A549 treated with CpdA at 1 μM for 4 hours (cell line): Measurements from ENCODE around the gene CYSRT1. TPM values are rescaled to one million over a fixed set of nuclear protein-coding genes. Genes with fewer than 3 reads are reported as not detected.

Experiments used
- total RNA-seq: library from RNA; stranded (reverse); fragments of 200-300 nt; extraction: Qiagen RNA extraction; gene quantifications from 5 replicates; pipeline ENCODE4 v1.2.3, GENCODE V29; 2022; ENCODE audit warnings: low read depth

Gene CYSRT1
- total RNA-seq: 3.3 to 5.0 TPM (median 4.0 TPM) in 5 replicates

GRCh38 chr9:137224830-137225694 lies at the start of gene CYSRT1:
TSS of gene CYSRT1 (plus strand) at chr9:137225174. CDS start at chr9:137225622, 448 bp downstream.

DNA sequence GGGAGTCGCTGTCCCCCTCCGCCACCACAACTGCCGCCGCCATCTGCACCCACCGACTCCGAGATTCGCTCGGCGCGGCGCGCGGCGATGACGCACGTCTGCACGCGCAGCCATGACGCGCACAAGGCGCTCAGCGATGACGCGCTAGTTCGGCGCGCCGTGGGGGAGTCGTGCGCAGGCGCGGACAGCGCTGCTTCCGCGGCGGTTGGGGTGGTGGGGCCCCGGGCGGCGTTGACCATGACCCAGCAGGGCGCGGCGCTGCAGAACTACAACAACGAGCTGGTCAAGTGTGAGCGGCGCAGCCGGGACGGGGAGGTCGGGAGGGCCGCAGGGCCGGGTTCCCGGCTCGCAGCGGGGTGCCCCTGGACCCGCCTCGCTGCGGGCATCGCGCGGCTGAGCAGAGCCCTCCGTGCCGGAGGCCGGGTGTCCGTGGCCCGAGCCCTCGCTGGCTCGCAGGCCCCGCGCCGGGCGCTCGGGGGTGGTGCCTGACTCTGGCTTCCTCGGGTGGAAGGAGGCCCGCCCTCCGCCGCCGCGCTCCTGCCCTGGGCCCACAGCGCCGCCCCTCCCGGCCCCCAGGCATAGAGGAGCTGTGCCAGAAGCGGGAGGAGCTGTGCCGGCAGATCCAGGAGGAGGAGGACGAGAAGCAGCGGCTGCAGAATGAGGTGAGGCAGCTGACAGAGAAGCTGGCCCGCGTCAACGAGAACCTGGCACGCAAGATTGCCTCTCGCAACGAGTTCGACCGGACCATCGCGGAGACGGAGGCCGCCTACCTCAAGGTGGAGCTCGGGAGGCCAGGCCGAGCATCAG lies 36.3 kb upstream of the CYSRT1 start, which contains the start of the genes ANAPC2 and SSNA1:
ANAPC2 (minus strand) TSS at position 71 of the 807 bp plus-strand sequence; CDS start at position 43, 28 bp downstream.
SSNA1 (plus strand) TSS at position 187 of the 807 bp plus-strand sequence; CDS start at position 238, 51 bp downstream.

GRCh38 chr9:137200311-137201204 lies 24.4 kb upstream of the CYSRT1 start, which contains the start of gene TPRN:
TSS of gene TPRN (minus strand) at chr9:137200741. CDS start at chr9:137200711, 30 bp downstream.

GRCh38 chr9:137205126-137206069 lies 19.6 kb upstream of the CYSRT1 start, which contains the start of the genes NDOR1 and TMEM203:
TSS of gene NDOR1 (plus strand) at chr9:137205700. CDS start at chr9:137205778, 78 bp downstream.
TSS of gene TMEM203 (minus strand) at chr9:137205648. CDS start at chr9:137205414, 234 bp downstream.

GRCh38 chr9:137222190-137223077 lies 2.5 kb upstream of the CYSRT1 start, which contains the start of gene RNF208:
TSS of gene RNF208 (minus strand) at chr9:137222240. CDS start at chr9:137221212, 1,028 bp downstream.

DNA sequence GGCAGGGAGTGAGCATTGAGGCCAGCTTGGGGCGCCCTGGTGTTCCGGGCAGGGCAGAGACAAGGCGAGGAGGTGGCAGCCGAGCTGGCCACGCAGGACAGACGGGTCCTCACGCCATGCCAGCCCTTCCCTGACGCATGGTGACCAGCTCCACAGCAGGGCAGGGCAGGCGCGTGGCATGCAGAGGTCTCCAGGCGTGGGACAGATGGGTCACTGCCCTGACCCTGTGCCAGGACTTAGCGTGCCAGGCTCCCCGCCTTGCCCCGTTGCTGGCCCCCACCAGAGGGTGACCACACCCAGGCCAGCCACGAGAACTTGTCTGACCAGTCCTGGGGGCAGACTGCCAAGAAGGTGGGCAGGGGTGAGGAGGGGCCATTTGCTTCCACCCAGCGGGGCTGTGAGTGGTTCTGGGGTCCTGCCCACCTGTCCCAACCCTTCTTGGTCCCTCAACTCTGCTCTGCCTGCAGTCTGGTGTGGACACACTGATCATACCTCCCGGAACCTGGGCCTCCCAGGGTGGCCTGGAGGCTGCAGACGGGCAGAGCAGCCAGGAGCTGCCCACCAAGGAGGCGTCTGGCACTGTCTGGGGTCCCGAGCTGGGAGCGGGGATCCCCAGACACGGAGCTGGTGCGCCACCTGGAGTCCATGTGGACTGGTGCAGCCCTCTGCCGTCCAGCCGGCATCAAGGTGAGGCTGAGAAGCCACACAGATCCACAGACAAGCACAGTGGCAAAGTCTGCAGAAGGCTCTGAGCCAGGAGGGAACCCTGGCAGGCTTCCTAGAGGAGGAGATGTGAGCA lies 2.3 kb downstream of the CYSRT1 start, which contains the start of gene RNF224:
RNF224 (plus strand) TSS at position 449 of the 799 bp plus-strand sequence. CDS start 834 bp downstream, outside the sequence.

DNA sequence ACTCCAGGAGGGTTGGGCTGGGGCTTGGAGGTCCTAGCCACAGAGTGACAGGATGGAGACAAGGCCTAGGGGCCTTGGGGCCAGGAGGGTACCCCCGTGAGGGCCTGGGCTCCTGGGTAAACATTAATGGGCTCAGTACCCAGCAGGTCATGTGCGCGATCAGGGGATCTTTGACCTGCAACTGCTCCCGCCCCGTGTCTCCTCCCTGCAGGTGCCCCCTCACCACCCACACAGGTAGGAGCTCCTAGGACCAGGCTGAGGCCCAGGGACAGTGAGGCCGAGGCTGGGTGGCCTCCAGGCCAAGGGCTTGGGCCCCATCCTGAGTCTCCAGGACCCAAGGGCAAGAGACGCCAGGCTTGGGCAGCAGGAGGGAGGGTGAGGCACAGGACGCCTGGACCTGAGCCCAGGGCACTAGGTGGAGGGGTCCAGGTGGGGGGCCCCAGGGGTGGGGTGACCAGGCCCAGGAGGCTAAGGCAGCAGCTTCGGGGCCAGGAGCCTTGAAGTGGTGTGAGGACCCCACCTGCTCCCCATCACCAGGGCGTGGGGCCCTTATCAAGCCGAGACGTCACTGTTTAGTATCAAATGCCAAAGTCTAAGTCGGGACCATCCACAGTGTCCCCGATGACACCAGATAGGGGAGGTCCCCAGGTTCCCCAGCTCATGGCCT lies 5.9 kb downstream of the CYSRT1 start, which contains the start of gene SLC34A3:
SLC34A3 (plus strand) TSS at position 197 of the 667 bp plus-strand sequence. CDS start 802 bp downstream, outside the sequence.

DNA sequence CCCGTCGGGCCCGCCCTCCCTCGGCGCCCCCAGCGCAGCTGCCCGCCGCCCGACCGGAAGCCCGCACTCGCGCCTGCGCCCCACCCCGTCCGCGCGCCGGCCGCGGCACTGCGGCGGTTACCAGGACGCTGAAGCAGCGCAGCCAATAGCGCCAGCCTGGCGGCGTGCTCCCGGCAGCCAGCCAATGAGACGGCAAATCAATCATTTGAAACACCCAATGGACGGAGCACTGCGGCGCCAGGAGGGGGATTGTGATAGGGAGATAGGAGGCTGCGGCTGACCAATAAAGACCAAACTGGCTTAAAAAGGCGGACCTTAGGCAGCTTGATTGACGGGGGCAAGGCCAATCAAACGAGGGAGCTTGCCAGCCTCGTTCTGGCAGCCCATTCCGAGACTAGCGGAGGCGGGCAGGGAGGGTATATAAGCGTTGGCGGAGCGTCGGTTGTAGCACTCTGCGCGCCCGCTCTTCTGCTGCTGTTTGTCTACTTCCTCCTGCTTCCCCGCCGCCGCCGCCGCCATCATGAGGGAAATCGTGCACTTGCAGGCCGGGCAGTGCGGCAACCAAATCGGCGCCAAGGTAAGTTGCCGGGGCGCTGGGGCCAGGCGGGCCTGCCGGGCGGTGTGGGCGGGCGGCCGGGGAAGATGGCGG lies 16.0 kb downstream of the CYSRT1 start, which contains the start of gene TUBB4B:
TUBB4B (plus strand) TSS at position 447 of the 649 bp plus-strand sequence; CDS start at position 521, 74 bp downstream.

GRCh38 chr9:137251194-137251461 lies 26.2 kb downstream of the CYSRT1 start, which contains the start of gene STPG3:
TSS of gene STPG3 (plus strand) at chr9:137251286. CDS start at chr9:137251287, 1 bp downstream.

GRCh38 chr9:137254624-137255447 lies 29.9 kb downstream of the CYSRT1 start, which contains the start of gene NELFB:
TSS of gene NELFB (plus strand) at chr9:137255327.

Other genes starting within 250 kb of the CYSRT1 start
- gene PTGDS, start 247.7 kb upstream of the CYSRT1 start, total RNA-seq: 0.35 to 0.71 TPM (median 0.39 TPM) in 3 of 5 replicates, not detected in the others
- gene LCNL1, start 242.2 kb upstream of the CYSRT1 start, total RNA-seq: 0.02 TPM in 1 of 5 replicates, not detected in the others
- gene PAXX, start 232.8 kb upstream of the CYSRT1 start, total RNA-seq: 49.2 to 83.7 TPM (median 73.5 TPM) in 5 replicates
- gene CLIC3, start 228.6 kb upstream of the CYSRT1 start, total RNA-seq: 1.7 to 4.0 TPM (median 3.5 TPM) in 5 replicates
- gene ABCA2, start 196.9 kb upstream of the CYSRT1 start, total RNA-seq: 23.2 to 31.7 TPM (median 25.6 TPM) in 5 replicates
- gene FUT7, start 193.1 kb upstream of the CYSRT1 start, total RNA-seq: 0.05 TPM in 2 of 5 replicates, not detected in the others
- gene NPDC1, start 179.0 kb upstream of the CYSRT1 start, total RNA-seq: 36.7 to 87.5 TPM (median 78.6 TPM) in 5 replicates
- 0.72 to 1.2 TPM (median 0.76 TPM) in 5 replicates for gene ENTPD2, start 171.1 kb upstream of the CYSRT1 start, total RNA-seq
- gene SAPCD2, start 154.6 kb upstream of the CYSRT1 start, total RNA-seq: 13.9 to 28.6 TPM (median 24.4 TPM) in 5 replicates
- 9.7 to 15.4 TPM (median 11.3 TPM) in 5 replicates for gene UAP1L1, start 147.7 kb upstream of the CYSRT1 start, total RNA-seq
- gene MAN1B1, start 138.2 kb upstream of the CYSRT1 start, total RNA-seq: 41.0 to 54.7 TPM (median 47.7 TPM) in 5 replicates
- gene DPP7, start 110.4 kb upstream of the CYSRT1 start, total RNA-seq: 71.6 to 131 TPM (median 112 TPM) in 5 replicates
- 0.31 to 1.0 TPM (median 0.38 TPM) in 5 replicates for gene GRIN1, start 86.0 kb upstream of the CYSRT1 start, total RNA-seq
- 0.48 to 2.1 TPM (median 1.3 TPM) in 5 replicates for gene LRRC26, start 55.1 kb upstream of the CYSRT1 start, total RNA-seq
- not detected in 5 replicates for gene TMEM210, start 53.1 kb upstream of the CYSRT1 start, total RNA-seq
- gene ANAPC2, start 36.6 kb upstream of the CYSRT1 start, total RNA-seq: 25.4 to 37.9 TPM (median 36.1 TPM) in 5 replicates
- 88.4 to 157 TPM (median 143 TPM) in 5 replicates for gene SSNA1, start 36.5 kb upstream of the CYSRT1 start, total RNA-seq
- 5.6 to 11.1 TPM (median 10.3 TPM) in 5 replicates for gene TPRN, start 24.4 kb upstream of the CYSRT1 start, total RNA-seq
- gene TMEM203, start 19.5 kb upstream of the CYSRT1 start, total RNA-seq: 32.9 to 47.1 TPM (median 45.3 TPM) in 5 replicates
- 15.2 to 19.1 TPM (median 16.4 TPM) in 5 replicates for gene NDOR1, start 19.5 kb upstream of the CYSRT1 start, total RNA-seq
- gene RNF208, start 2.9 kb upstream of the CYSRT1 start, total RNA-seq: 1.1 to 2.4 TPM (median 1.9 TPM) in 5 replicates
- 0.10 to 0.24 TPM (median 0.20 TPM) in 5 replicates for gene RNF224, start 2.3 kb downstream of the CYSRT1 start, total RNA-seq
- gene SLC34A3, start 5.7 kb downstream of the CYSRT1 start, total RNA-seq: 0.07 to 0.13 TPM (median 0.08 TPM) in 5 replicates
- 595 to 818 TPM (median 736 TPM) in 5 replicates for gene TUBB4B, start 16.1 kb downstream of the CYSRT1 start, total RNA-seq
- not detected in 5 replicates for gene STPG3, start 26.1 kb downstream of the CYSRT1 start, total RNA-seq
- gene NELFB, start 30.2 kb downstream of the CYSRT1 start, total RNA-seq: 42.8 to 63.0 TPM (median 54.8 TPM) in 5 replicates
- gene TOR4A, start 52.6 kb downstream of the CYSRT1 start, total RNA-seq: 17.8 to 30.2 TPM (median 27.4 TPM) in 5 replicates
- 2.7 to 7.1 TPM (median 5.4 TPM) in 5 replicates for gene NRARP, start 77.1 kb downstream of the CYSRT1 start, total RNA-seq
- 6.1 to 7.4 TPM (median 6.9 TPM) in 5 replicates for gene EXD3, start 198.0 kb downstream of the CYSRT1 start, total RNA-seq
- 1.0 to 1.5 TPM (median 1.5 TPM) in 5 replicates for gene NOXA1, start 198.2 kb downstream of the CYSRT1 start, total RNA-seq
- 0.21 to 0.52 TPM (median 0.28 TPM) in 5 replicates for gene ENTPD8, start 216.2 kb downstream of the CYSRT1 start, total RNA-seq
- 30.9 to 45.8 TPM (median 39.2 TPM) in 5 replicates for gene NSMF, start 234.2 kb downstream of the CYSRT1 start, total RNA-seq